NOMO-1 treated with DMSO at 0.1 percent for 48 hours (cell line): ENCODE data around the gene AP1S3.
"Not testable (repeated sequence)": the region's sequence is repeated elsewhere in the genome, so short reads cannot be mapped to it uniquely, and the experiment has no call there.

Source experiments
- DNase-seq: peaks from one replicate; lab custom pipeline; 2025; ENCODE audit not compliant: unreplicated experiment; lab: John Stamatoyannopoulos, UW

Gene AP1S3

GRCh38 chr2:223762853-223763252 lies 74.5 kb downstream of the AP1S3 start:
- no peak for DNase-seq

GRCh38 chr2:223761746-223762145 lies 75.6 kb downstream of the AP1S3 start:
- not testable (repeated sequence) for DNase-seq

GRCh38 chr2:223760838-223761502 lies 76.4 kb downstream of the AP1S3 start:
- peak; percentile 10 for DNase-seq

- DNase-seq: no peak
These were observed 77.6 kb downstream of the AP1S3 start for GRCh38 chr2:223759569-223760430.

- no peak for DNase-seq
These were observed 79.1 kb downstream of the AP1S3 start for GRCh38 chr2:223758131-223758840.

- DNase-seq: no peak
These were observed 83.4 kb downstream of the AP1S3 start for GRCh38 chr2:223753940-223754339.

GRCh38 chr2:223751012-223751411 lies 86.4 kb downstream of the AP1S3 start:
- no peak for DNase-seq

- no peak for DNase-seq
These were observed 89.9 kb downstream of the AP1S3 start for GRCh38 chr2:223747392-223748042.

GRCh38 chr2:223746611-223747010 lies 90.8 kb downstream of the AP1S3 start:
- no peak for DNase-seq

- no peak for DNase-seq
These were observed 92.8 kb downstream of the AP1S3 start for GRCh38 chr2:223744580-223744979.

GRCh38 chr2:223740679-223741078 lies 96.7 kb downstream of the AP1S3 start:
- no peak for DNase-seq

- no peak for DNase-seq
These were observed 100.2 kb downstream of the AP1S3 start for GRCh38 chr2:223737207-223737606.

GRCh38 chr2:223736488-223736887 lies 100.9 kb downstream of the AP1S3 start:
- no peak for DNase-seq

- DNase-seq: no peak
These were observed 101.6 kb downstream of the AP1S3 start for GRCh38 chr2:223735659-223736244.

GRCh38 chr2:223735035-223735640 lies 102.2 kb downstream of the AP1S3 start:
- DNase-seq: no peak

GRCh38 chr2:223734346-223734745 lies 103.0 kb downstream of the AP1S3 start:
- DNase-seq: no peak

- DNase-seq: no peak
These were observed 105.0 kb downstream of the AP1S3 start for GRCh38 chr2:223732346-223732745.

GRCh38 chr2:223731503-223731902 lies 105.9 kb downstream of the AP1S3 start:
- DNase-seq: no peak

GRCh38 chr2:223729781-223730180 lies 107.6 kb downstream of the AP1S3 start:
- no peak for DNase-seq

- peak; percentile 82 for DNase-seq
These were observed 109.8 kb downstream of the AP1S3 start for GRCh38 chr2:223727562-223727961.
